Measurements from ENCODE around the gene CASK.

CASK gene

GRCh38 chrX:41956027-41956426 is 32.7 kb upstream of the CASK start:
- TF ChIP-seq, protein P1, sequence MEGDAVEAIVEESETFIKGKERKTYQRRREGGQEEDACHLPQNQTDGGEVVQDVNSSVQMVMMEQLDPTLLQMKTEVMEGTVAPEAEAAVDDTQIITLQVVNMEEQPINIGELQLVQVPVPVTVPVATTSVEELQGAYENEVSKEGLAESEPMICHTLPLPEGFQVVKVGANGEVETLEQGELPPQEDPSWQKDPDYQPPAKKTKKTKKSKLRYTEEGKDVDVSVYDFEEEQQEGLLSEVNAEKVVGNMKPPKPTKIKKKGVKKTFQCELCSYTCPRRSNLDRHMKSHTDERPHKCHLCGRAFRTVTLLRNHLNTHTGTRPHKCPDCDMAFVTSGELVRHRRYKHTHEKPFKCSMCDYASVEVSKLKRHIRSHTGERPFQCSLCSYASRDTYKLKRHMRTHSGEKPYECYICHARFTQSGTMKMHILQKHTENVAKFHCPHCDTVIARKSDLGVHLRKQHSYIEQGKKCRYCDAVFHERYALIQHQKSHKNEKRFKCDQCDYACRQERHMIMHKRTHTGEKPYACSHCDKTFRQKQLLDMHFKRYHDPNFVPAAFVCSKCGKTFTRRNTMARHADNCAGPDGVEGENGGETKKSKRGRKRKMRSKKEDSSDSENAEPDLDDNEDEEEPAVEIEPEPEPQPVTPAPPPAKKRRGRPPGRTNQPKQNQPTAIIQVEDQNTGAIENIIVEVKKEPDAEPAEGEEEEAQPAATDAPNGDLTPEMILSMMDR (IDR thresholded peaks at IDR 0.05; ENCODE audit: control insufficient read depth, extremely low read depth, insufficient read depth): no peak
- H3K4me3 ChIP-seq (ENCODE audit: low read depth, low read length): no peak overlapping the region
- DNase-seq (ENCODE audit: low read depth): no peak

DNA sequence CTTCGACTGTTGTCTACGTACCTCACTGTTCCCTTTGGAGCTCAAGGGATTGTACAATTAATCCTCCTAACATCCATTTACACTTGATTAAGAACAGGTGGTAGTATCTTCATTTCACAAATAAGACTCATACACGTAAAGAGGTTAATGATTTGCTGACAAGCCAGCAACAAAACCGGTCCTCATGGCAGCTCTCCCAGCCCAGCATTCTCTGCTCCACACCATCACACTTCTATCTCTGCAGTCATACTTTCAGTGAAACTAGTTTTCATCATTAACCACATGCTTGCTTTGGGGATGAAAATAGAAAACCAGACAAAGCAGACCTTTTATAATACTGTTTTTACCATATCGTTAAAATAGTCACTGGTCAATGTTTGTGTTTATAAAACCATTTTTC is 28.7 kb upstream of the CASK start:
- no peak for DNase-seq (ENCODE audit: low read depth)
- H3K4me3 ChIP-seq (ENCODE audit: low read depth, low read length): no peak overlapping the region
- TF ChIP-seq, protein P1 (IDR thresholded peaks at IDR 0.05; ENCODE audit: control insufficient read depth, extremely low read depth, insufficient read depth): no peak

- H3K4me3 ChIP-seq (ENCODE audit: low read depth, low read length): no peak overlapping the region
- DNase-seq (ENCODE audit: low read depth): no peak
- TF ChIP-seq, protein P1 (IDR thresholded peaks at IDR 0.05; ENCODE audit: control insufficient read depth, extremely low read depth, insufficient read depth): no peak
Observed at GRCh38 chrX:41946989-41947612, 23.7 kb upstream of the CASK start.

GRCh38 chrX:41946235-41946634 is 22.9 kb upstream of the CASK start:
- no peak for DNase-seq (ENCODE audit: low read depth)

DNA sequence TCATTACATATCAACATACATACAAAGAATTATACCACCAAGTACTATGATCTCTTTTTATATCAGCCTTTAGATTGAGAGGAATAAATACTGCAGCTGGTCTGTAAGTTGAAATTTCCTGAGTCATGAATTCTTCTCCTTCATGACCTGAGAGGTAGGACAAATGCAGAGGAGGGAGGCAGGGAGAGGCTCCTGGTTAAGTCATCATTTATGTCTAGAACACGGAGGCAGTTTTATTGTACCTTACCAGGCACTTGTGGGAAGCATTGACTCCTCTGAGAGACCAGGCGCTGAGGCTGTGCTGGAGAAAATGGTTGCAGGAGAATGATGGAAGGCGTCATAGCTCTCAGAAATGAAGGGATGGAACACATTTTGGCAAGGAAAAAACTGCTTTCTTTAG is 12.5 kb upstream of the CASK start:
- DNase-seq (ENCODE audit: low read depth): no peak
- no peak overlapping the region for H3K4me3 ChIP-seq (ENCODE audit: low read depth, low read length)
- TF ChIP-seq, protein P1 (IDR thresholded peaks at IDR 0.05; ENCODE audit: control insufficient read depth, extremely low read depth, insufficient read depth): no peak

More at GRCh38 chrX:41946235-41946634, 22.9 kb upstream of the CASK start:
- TF ChIP-seq, protein P1 (IDR thresholded peaks at IDR 0.05; ENCODE audit: control insufficient read depth, extremely low read depth, insufficient read depth): no peak
- H3K4me3 ChIP-seq (ENCODE audit: low read depth, low read length): no peak overlapping the region

DNA sequence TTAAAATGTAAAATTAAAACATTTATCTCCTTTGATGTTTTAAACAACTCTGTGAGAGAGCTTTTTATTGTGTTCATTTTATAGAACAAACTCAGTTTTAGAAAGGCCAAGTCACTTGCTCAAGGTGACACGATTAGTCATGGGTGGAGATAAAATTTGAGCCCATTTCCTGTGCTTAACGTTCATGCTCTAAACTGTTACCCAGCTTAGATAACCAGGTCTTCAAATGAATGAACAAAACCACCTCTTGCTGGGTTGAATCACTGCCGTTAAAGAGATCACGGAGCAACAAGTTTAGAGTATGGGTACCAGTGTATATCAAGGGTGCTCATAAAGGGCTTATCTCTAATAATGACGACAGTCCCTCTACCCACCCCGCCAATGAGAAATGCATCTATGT is 10.2 kb upstream of the CASK start:
- DNase-seq (ENCODE audit: low read depth): no peak
- TF ChIP-seq, protein P1 (IDR thresholded peaks at IDR 0.05; ENCODE audit: control insufficient read depth, extremely low read depth, insufficient read depth): no peak
- H3K4me3 ChIP-seq (ENCODE audit: low read depth, low read length): no peak overlapping the region

GRCh38 chrX:41932885-41933284 is 9.5 kb upstream of the CASK start:
- DNase-seq (ENCODE audit: low read depth): no peak
- TF ChIP-seq, protein P1 (IDR thresholded peaks at IDR 0.05; ENCODE audit: control insufficient read depth, extremely low read depth, insufficient read depth): no peak
- H3K4me3 ChIP-seq (ENCODE audit: low read depth, low read length): no peak overlapping the region
